Activated naive CD4-positive, alpha-beta T cell treated with anti-CD3 and anti-CD28 coated beads, Interleukin-2, amount 50 U/mL, for 72 hours (primary cell): ENCODE data around the gene MYH6. TPM values are rescaled to one million over a fixed set of nuclear protein-coding genes. Genes with fewer than 3 reads are reported as not detected.
A peak's percentile ranks its signal among the peaks of the same experiment; 100 is the strongest.

ENCODE experiments used
- ATAC-seq, 2 donors: fragments of 150-1000 bp; cut with Tn5 transposase; 2 replicates each; pipeline ENCODE4 v1.10.0; 2021; ENCODE audit warnings: mild to moderate bottlenecking in 2 of 2, moderate library complexity in 2 of 2
- DNase-seq, 2 donors: peaks; one replicate each; pipeline ENCODE4 v3.0.0; 2021 to 2022; ENCODE audit warnings: low spot score in 2 of 2
- H3K27ac Mint-ChIP-seq, 2 donors: one replicate each; pipeline ENCODE4 v1.8.0; 2022; ENCODE audit warnings: mild to moderate bottlenecking in 2 of 2, mixed read lengths in 2 of 2
- H3K36me3 Mint-ChIP-seq, 2 donors: one replicate each; pipeline ENCODE4 v1.8.0; 2022; ENCODE audit warnings: mixed read lengths in 2 of 2
- H3K9me3 Mint-ChIP-seq, 2 donors: one replicate each; pipeline ENCODE4 v1.8.0; 2022; ENCODE audit warnings: mixed read lengths in 2 of 2
- total RNA-seq, 2 donors: library from RNA; stranded (reverse); gene quantifications; one replicate each; pipeline ENCODE4 v1.2.3, GENCODE V29; 2022

The MYH6 gene
- total RNA-seq, 2 donors from 2014 or later: 0.60 TPM; not detected in 1

DNA sequence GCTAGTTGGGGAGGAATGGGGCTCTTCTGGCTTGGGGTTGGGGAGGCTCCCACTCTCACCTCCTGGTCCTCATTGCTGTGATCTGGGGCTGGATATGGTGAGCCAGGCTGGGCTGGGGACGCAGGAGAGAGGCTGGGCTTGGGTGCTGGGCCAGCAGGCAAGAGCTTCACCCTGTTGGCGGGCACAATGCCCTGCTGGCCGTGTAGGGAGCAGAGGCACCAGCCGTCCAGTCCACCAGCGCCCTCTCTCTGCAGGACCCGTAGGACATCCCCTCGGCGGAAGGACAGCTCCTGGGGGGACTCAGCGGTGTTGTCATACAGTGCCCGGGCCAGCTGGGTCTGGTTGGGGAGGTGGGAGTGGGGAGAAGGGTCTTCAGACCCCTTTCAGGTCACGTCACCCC is 47.6 kb downstream of the MYH6 start:
- no peaks in the 10 kb centered on the region for H3K36me3 Mint-ChIP-seq
- H3K27ac Mint-ChIP-seq: no peak overlapping the region
- no peak for ATAC-seq
- H3K9me3 Mint-ChIP-seq: no peaks in the 10 kb centered on the region
- no peak for DNase-seq

DNA sequence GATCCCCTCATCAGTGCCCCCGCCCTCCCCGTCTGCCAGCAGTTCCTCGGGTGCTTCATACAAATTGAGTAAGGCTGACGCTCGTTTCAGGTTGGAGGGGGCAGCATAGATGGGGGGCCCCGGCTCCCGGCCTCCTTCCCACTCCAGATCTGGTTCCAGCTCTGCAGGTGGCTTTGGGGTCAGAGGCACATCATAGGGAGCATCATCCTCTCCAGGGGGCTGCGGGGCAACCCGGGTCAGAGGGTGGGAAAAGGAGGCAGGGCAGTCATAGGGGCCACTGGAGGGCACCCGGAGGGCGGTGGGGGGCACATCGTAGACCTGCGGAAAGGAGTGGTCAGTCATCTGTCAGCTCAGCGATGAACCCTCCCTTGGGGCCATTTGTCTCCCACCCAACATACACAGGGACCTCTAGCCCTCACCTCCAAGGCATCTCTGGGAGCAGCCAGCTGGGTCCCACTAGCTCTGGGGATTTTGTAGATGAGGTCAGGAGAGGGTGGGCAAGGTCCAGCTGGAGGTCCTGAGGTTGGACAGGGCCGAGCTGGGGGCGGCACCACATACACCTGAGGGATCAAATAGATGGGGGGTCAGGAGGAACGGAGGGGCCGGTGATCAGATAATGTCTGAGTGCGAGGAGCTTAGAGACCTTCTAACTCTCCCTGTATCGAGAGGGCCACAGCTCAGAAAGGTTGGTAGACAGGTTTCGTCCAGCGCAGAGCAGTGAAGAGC is 48.2 kb downstream of the MYH6 start:
- Mint-ChIP-seq H3K36me3 (no peaks in the 10 kb centered on the region), H3K27ac (no peak overlapping the region), H3K9me3 (no peaks in the 10 kb centered on the region)
- DNase-seq (peak in 1 of 2 donors; percentile 20), ATAC-seq (no peak)

DNA sequence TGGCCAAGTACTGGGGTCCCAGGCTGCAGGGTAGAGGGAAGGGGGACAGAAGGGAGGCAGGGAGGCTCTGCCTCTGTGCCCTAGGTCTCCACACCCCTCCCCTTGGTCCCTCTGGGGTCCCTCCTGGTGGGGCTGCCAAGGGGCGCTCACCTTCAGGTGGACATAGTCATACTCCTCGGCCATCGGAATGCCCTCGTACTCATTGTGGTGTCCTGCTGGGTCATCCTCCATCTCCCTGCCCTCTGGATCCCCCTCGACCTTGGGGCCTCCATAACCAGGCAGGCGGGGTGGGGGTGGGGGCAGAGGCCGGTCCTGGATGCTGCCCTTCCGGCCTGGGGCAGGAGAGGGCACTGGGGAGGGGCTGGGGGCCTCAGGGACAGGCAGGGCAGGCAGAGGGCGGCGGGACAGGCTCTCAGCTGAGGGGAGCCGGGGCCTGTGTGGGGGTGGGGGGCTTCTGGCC is 48.9 kb downstream of the MYH6 start:
- DNase-seq (no peak), ATAC-seq (no peak)
- Mint-ChIP-seq H3K27ac (no peak overlapping the region), H3K9me3 (no peaks in the 10 kb centered on the region), H3K36me3 (no peaks in the 10 kb centered on the region)

DNA sequence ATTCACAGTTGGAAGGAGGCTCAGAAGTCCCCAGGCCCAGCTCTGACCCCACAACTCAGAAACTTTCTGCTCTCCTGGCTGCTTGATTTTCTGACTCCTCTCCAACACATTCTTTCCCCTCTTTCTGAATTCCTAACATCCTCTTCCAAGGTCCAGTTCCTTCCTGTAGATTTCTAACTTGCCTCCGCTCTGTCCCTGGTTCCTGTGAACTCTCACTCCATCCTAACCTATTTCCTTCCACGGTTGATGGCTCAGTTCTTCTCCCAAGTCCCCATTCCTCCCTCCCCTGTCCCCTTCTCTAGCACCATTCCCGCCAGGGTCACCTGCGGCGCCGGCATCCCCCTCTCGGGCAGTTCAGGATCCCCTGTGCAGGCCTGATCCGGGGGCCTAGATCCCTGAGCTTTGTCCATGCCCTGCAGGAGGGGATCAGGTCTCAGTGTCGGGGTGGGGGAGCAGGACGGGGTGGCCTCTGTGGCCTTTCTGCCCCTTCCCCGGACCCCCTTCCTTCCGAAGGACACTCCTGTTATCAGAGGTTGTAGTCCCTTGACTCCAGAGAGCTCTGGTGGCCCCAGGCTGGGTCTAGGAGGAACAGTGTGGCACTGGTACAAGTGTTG is 49.4 kb downstream of the MYH6 start:
- no peak overlapping the region for H3K27ac Mint-ChIP-seq
- H3K36me3 Mint-ChIP-seq: no peaks in the 10 kb centered on the region
- ATAC-seq (no peak), DNase-seq (no peak)
- H3K9me3 Mint-ChIP-seq: no peaks in the 10 kb centered on the region

DNA sequence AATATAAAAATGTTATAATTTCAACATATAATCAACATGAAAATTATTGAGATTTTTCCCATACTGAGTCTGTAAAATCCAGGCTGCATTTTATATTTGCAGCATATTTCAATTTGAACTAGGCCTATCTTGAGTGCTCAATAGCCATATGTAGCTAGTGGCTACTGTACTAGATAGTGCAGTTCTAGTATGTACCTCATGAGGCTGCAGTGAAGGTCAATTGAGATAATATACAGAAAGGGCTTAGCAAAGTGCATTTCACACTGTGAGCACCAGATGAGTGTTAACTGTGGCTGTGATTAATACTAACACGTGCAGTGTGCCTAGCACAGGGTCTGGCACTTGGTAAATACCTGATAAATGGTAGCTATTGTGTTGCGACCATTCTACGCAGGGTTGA is 50.0 kb downstream of the MYH6 start:
- H3K36me3 Mint-ChIP-seq: no peaks in the 10 kb centered on the region
- DNase-seq: no peak
- ATAC-seq: no peak
- no peaks in the 10 kb centered on the region for H3K9me3 Mint-ChIP-seq
- H3K27ac Mint-ChIP-seq: no peak overlapping the region

DNA sequence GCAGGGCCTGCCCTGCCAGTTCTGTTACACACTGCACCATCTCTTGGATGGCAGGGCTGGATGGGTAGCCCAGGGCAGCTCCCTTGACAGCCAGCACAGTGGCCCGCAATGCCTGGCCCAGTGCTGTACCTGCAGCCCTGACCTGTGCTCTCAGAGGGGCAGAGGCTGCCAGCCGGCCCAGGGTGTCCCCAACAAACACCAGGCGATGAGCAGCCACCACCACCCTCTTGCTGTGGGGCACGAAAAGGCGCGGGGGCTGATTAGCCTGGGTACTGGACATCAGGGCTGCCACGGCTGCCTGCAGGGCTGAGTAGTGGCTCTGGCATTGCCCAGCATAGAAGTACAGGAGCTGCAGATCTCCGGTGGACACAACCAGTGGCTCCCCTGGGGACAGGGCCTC is 50.8 kb downstream of the MYH6 start:
- peak in 1 of 2 donors; percentile 50 for DNase-seq
- no peaks in the 10 kb centered on the region for H3K9me3 Mint-ChIP-seq
- no peaks in the 10 kb centered on the region for H3K36me3 Mint-ChIP-seq
- H3K27ac Mint-ChIP-seq: no peak overlapping the region
- no peak for ATAC-seq

DNA sequence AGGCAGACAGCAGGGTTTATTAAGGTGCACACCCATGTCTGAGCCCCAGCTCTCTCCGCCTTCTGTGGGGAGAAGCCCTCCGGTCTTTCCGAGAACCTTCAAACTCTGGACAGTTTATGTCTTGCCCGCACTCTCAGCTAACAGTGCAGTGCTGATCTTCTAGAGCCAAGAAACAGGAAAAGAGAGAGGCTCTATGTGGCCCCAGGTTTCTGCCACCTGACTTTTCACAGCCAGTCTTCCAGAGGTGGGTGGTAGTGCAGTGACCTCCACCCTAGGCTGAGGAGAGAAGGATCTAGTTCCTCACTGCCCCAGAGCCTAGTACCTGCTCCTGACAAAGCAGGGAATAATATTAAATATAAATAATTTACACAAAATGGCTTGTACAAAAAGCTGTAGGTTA is 51.4 kb downstream of the MYH6 start:
- DNase-seq: no peak
- ATAC-seq: no peak
- no peak overlapping the region for H3K27ac Mint-ChIP-seq
- H3K36me3 Mint-ChIP-seq: no peaks in the 10 kb centered on the region
- H3K9me3 Mint-ChIP-seq: no peaks in the 10 kb centered on the region

DNA sequence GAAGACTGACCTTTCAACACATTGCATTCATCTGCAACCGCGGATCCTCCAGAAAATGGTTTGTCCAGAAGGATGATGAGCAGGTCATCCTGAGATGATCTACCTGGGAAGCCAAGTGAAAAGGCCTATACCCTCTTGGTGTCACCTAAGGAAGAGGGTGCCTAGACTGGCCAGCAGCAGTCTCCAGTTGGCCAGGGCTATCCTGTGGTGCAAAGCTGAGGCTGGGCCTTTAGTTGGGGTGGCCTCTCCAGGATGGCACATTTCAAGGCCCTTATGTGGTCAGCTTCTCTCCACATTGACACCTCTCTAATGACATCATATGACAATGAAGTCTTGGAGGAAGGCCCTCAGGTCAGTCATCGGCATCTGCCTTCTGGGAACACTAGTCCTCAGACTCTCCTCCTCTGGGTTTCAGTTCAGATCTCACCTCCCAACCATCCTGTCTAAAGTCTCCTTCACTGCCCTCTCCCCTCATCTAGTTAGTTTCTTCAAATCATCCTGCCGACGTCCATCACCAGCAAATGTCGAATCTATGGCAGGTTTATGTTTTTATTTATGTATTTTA is 52.1 kb downstream of the MYH6 start:
- Mint-ChIP-seq H3K27ac (no peak overlapping the region), H3K9me3 (no peaks in the 10 kb centered on the region), H3K36me3 (peaks cover 5% of the 10 kb centered on the region in 2 donors)
- ATAC-seq (no peak), DNase-seq (no peak)

DNA sequence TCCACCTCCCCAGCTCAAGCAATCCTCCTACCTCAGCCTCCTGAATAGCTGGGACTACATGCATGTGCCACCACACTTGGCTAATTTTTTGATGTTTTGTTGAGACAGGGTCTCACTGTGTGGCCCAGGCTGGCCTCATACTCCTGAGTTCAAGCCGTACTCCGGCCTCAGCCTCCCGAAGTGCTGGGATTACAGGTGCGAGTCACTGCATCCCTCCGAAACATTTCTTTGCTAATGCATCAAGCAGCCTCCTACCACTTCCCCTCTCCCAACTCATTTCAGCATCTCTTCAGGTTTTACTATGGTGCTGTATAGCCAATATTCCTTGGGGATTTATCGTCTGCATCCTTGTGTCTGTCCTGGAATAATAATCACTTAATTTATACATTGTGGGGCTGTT is 53.1 kb downstream of the MYH6 start:
- no peak for ATAC-seq
- Mint-ChIP-seq H3K9me3 (no peaks in the 10 kb centered on the region), H3K27ac (no peak overlapping the region), H3K36me3 (peaks cover 10 to 11% of the 10 kb centered on the region in 2 donors)
- DNase-seq: no peak

DNA sequence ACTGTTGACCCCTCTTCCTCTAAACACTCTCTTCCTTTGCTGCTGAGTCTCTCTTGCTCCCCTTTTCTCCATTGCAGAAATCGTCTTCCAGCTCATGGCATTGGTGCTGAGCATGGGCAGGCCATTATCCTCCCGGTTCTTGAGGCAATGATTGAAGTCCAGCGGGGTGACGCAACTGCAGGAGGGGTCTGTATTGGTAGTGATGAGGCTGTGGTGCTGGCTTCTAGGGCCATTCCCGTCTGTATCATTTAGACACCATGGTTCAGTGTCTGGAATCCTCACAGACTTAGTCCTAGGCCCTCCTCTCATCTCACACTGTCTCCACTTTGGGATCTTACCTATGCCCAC is 54.7 kb downstream of the MYH6 start:
- Mint-ChIP-seq H3K27ac (no peak overlapping the region), H3K9me3 (no peaks in the 10 kb centered on the region), H3K36me3 (peaks cover 10 to 11% of the 10 kb centered on the region in 2 donors)
- no peak for DNase-seq
- no peak for ATAC-seq

DNA sequence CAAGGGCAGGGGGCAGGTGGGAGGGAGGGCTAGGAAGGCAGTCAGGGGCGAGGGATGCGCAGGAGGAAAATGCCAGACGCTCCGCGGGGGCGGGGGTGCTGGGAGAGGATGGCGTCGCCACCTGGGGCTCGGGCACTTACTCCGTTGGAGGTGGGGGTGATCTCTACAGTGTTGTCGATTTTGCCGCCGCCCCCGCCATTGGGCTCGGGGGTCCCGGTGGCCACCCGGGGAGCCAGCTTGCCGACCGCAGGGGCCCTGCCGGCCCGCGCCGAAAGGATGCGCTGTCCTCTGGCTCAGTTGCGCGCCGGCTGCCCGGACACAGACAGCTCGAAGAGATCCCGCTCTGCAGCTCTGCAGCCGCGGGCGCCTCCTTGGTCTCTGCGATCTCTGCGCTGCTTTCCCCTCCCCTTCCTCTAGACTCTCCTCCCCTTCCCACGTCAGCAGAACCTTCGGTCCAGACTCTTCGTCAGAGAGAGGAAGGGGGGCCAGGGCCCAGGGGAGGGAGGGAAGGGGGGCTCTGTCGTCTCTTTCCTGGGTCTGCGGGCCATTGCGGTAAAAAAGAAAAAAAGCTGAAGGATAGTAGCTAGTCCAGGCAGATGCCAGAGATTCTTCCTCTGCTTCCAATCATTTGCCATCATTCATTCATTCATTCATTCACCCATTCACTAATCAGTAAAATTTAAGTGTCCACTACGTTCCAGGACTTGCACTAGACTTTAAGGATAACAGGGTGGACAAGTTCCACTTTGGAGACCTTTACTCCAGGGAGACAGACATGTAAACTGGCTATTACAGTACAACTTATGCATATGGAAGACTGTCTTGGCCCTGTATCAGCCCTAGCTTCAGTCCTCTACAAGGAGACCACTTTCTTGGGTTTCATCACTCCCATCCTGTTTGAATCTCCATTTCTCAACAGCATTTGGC is 55.3 kb downstream of the MYH6 start, which contains the start of gene SLC22A17:
SLC22A17 (minus strand) TSS at position 382 of the 927 bp plus-strand sequence.
- Mint-ChIP-seq H3K27ac (peak within 1 kb of the TSS in 1 of 2 donors; percentile 84), H3K9me3 (no peaks in the 10 kb centered on the region), H3K36me3 (peaks cover 10 to 11% of the 10 kb centered on the region in 2 donors)
- ATAC-seq (peak; percentile 88 to 94), DNase-seq (peak in 1 of 2 donors; percentile 55)

DNA sequence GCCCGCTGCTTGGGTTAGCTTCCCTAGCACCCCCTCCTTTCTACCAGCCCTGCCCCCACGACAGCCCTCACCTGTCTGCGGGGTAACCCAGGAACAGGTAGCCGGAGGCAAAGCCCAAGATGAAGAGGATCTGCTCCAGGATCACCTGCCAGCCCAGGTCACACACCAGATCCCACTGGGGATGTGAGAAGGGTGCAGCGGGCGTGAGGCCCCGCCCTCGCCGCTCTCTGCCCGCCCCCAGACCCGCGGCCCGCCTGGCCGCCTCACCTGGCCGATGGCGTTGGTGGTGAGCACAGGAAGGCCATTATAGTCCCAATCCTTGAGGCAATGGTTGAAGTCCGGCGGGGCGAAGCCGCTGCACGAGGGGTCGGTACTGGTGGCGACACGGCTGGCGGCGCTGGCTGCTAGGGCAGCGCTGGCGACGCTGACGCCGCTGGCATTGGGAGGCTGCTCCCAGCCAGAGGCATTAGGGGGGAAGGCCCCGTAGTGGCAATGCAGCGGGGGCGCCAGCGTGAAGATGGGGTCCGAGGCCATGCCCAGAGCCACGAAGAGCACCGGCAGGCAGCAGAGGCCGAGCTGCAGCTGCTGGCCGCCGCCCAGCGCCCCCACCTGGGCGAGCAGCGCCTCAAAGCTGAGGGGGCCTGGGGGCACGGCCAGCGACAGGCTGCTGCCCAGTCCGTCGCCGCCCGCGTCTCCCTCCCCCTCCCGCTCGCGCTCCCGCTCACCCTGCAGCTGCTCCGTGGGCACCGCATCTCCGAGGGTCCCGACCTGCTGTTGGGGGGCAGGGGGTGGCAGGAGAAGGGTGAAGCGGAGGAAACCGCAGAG is 56.2 kb downstream of the MYH6 start:
- no peak overlapping the region for H3K27ac Mint-ChIP-seq
- peaks cover 10 to 11% of the 10 kb centered on the region in 2 donors for H3K36me3 Mint-ChIP-seq
- DNase-seq (no peak), ATAC-seq (peak; percentile 50 to 51)
- H3K9me3 Mint-ChIP-seq: no peaks in the 10 kb centered on the region

DNA sequence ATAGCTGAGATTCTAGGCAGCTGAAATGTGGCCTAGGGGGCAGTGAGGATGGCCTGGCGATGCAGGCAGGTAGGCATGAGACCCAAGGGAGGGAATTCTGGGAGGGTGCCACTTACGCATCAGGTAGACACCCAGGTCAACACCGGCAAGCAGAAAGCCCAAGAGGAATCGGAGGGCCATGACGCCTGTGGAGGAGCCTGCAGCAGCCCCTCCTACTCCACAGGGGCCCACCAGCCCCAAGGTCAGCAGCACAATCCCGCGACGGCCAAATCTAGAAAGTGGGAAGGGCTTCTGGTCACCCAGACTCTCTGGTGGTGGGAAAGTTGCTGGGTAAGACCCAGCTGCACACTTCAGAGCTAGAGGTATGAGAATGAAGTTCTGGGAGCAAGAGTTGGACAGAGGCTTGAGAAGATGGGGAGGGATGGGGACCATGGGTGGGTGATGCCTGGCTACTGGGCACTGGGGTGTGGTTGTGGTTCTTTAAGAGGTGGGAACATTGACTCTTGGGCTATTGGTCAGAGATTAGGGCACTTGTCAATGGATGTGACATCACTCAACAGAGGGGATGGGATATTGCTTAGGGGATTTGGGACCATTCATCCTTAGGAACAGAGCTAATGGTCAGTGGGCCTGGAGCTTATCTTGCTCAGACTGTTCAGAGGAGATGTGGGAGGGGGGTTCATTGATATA is 58.8 kb downstream of the MYH6 start:
- peak overlapping the region in 1 of 2 donors; percentile 48 for H3K27ac Mint-ChIP-seq
- ATAC-seq (no peak), DNase-seq (peak in 1 of 2 donors; percentile 35)
- peaks cover 10 to 11% of the 10 kb centered on the region in 2 donors for H3K36me3 Mint-ChIP-seq
- no peaks in the 10 kb centered on the region for H3K9me3 Mint-ChIP-seq

DNA sequence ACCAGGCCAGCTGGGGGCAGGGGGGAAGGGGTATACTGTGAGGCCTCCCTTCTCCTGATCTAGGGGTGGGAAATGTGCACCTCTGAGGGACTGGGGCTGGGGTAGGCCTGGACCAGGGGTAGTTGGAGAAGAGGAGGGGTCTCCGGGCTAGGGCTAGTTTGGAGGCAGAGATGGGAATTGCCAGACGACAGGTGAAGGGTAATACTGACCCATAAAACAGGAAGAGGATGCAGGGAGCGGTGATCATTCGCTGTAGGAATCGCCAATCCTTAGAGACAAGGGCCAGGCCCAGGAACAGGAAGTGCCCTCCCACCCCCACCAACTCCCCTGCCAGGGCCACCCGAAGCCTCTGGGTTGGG is 59.8 kb downstream of the MYH6 start:
- no peak overlapping the region for H3K27ac Mint-ChIP-seq
- DNase-seq: no peak
- no peaks in the 10 kb centered on the region for H3K9me3 Mint-ChIP-seq
- H3K36me3 Mint-ChIP-seq: peaks cover 10 to 11% of the 10 kb centered on the region in 2 donors
- no peak for ATAC-seq

DNA sequence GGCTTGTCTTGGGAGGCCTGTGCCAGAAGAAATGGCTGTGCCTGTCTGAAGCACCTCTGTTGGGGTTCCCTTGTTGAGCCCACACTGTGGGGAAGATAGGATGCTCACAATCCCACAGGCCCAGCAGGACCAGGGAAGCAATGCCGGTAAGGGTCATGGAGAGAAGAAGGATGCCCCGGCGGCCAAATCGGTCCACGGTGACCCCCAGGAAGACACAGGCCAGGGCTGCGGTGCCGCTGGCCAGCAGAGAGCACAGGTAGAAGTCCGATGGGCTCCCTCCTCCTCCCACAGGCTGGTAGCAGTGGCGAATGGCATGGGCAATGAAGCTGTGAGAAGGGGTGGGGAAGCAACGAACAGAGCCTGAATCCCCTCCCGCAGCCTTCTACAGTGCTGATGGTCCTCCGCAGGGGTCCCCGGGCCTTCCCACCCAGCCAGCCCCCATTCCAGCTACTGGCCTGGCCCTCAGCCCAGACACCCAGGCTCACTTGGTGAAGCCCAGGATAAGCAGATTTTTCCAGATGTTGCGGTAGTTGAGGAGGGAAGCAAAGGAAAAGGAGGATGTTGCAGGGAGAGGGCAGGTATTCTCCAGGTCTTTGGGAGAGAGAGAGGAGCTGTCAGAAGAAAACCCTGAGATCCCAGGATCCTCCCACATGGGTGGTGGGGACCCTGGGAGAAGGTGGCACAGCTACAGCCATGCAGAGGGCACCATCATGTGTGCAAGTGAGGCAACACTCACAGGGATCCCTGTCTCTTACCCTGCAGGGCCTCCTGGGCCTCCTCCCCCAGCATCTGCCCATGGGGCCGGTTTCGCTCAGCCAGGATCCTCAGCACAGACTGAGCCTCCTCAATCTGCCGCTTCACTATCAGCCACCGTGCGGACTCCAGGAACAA is 60.4 kb downstream of the MYH6 start:
- H3K36me3 Mint-ChIP-seq: peaks cover 10 to 11% of the 10 kb centered on the region in 2 donors
- DNase-seq (peak in 1 of 2 donors; percentile 46), ATAC-seq (no peak)
- H3K9me3 Mint-ChIP-seq: no peaks in the 10 kb centered on the region
- H3K27ac Mint-ChIP-seq: peak overlapping the region in 1 of 2 donors; percentile 77
